ENCODE measurements around the gene MTHFSD. TPM values are rescaled to one million over a fixed set of nuclear protein-coding genes. Genes with fewer than 3 reads are reported as not detected.

The MTHFSD gene
- total and polyA plus RNA-seq, 10 of the 15 experiments (the other 5 are each of a cell fraction or from before 2014, with no cell fraction given): 2.2 to 24.5 (median 18.1) TPM

- ChIA-PET SMC1A (ENCODE audit: uncharacterized antibody, unreplicated experiment) (interaction anchor here (0.6 to 0.8 kb wide), 2 partner anchors 10 to 674 kb away, joined by 3 read pairs; no protein-coding TSS in a partner anchor), CTCF (interaction anchor here (1.2 to 1.5 kb wide), 2 partner anchors 11 to 508 kb away, joined by 3 read pairs; no protein-coding TSS in a partner anchor), POLR2A (no interaction called here), RAD21 (ENCODE audit: unreplicated experiment) (no interaction called here)
- TSS peak; percentile 78 for BruUV-seq (replicated peaks)
- WGBS (ENCODE audit: insufficient coverage, insufficient replicate concordance, low lambda C conversion rate, missing lambda C conversion rate): under 1% methylated on average over 10 of the region's 10 CpGs
- Histone ChIP-seq H3K27ac (ENCODE audit: control insufficient read depth, insufficient read depth) (peak overlapping the region; percentile 81), H3K4me2 (ENCODE audit: control insufficient read depth, insufficient read depth) (peak overlapping the region; percentile 70), H3K36me3 (ENCODE audit: control insufficient read depth in 2 of 2, insufficient read depth in 2 of 2, low read length in 1 of 2) (peaks cover 0 to 8% of the 10 kb centered on the region in 2 experiments; a peak in 2 of 4 replicates), H3K4me3 (peak overlapping the region; percentile 92), H4K20me1 (ENCODE audit: control insufficient read depth, insufficient read depth) (no peaks in the 10 kb centered on the region), H3K79me2 (ENCODE audit: control insufficient read depth, insufficient read depth, low read length) (peaks cover 10% of the 10 kb centered on the region), H3K9ac (ENCODE audit: control insufficient read depth, insufficient read depth, low read length) (peak overlapping the region; percentile 93), H2AFZ (ENCODE audit: control insufficient read depth, low read depth, low read length) (peak overlapping the region; percentile 68), H3K27me3 (replicated peaks in 1 of 2; ENCODE audit: control insufficient read depth in 2 of 2, insufficient read depth in 2 of 2, low read length in 1 of 2) (no peaks in the 10 kb centered on the region), H3K4me1 (ENCODE audit: control insufficient read depth, insufficient read depth, low read length) (no peaks in the 10 kb centered on the region; the same call in 1 of the 2 replicates), H3K9me3 (replicated peaks; ENCODE audit: control insufficient read depth, insufficient read depth, low read length) (no peaks in the 10 kb centered on the region; the same call in 2 of the 3 replicates)
- peak; percentile 9 for ATAC-seq
- FAIRE-seq: no peak
- no peak for DNase-seq (ENCODE audit: low read depth, low spot score)
- in situ Hi-C loops (cut with MboI) (loop anchor here (10.0 kb wide), 1 partner anchor 840 kb away; the partner anchor contains the start of gene MAP1LC3B), intact Hi-C loops (cut with micrococcal nuclease; ENCODE audit: unreplicated experiment) (no loop called here)
- TF ChIP-seq SKIL (IDR thresholded peaks at IDR 0.05; ENCODE audit: low read depth, poor library complexity, severe bottlenecking) (no peak), EGR1 (IDR thresholded peaks at IDR 0.05; ENCODE audit: borderline replicate concordance in 1 of 2, low read depth in 2 of 2, low read length in 2 of 2) (no peak), MXI1 (IDR thresholded peaks at IDR 0.05; ENCODE audit: low read depth, low read length) (peak; percentile 25; the same call in 1 of the 2 replicates)
These were observed 477 bp downstream of the MTHFSD start for GRCh38 chr16:86554599-86554916.

- WGBS (ENCODE audit: insufficient coverage, insufficient replicate concordance, low lambda C conversion rate, missing lambda C conversion rate): 96% methylated on average over 22 of the region's 22 CpGs
- intact Hi-C loops (cut with micrococcal nuclease; ENCODE audit: unreplicated experiment): no loop called here
- FAIRE-seq (no peak), ATAC-seq (no peak), DNase-seq (ENCODE audit: low read depth, low spot score) (no peak)
- ChIA-PET SMC1A (ENCODE audit: uncharacterized antibody, unreplicated experiment) (no interaction called here), POLR2A (no interaction called here), CTCF (interaction anchor here (1.2 kb wide), 1 partner anchor 9 kb away, joined by 3 read pairs; no protein-coding TSS in a partner anchor), RAD21 (ENCODE audit: unreplicated experiment) (no interaction called here)
- Histone ChIP-seq H4K20me1 (ENCODE audit: control insufficient read depth, insufficient read depth) (no peaks in the 10 kb centered on the region), H3K36me3 (ENCODE audit: control insufficient read depth in 2 of 2, insufficient read depth in 2 of 2, low read length in 1 of 2) (peaks cover 0 to 8% of the 10 kb centered on the region in 2 experiments; a peak in 2 of 4 replicates), H3K9me3 (replicated peaks; ENCODE audit: control insufficient read depth, insufficient read depth, low read length) (no peaks in the 10 kb centered on the region; the same call in 2 of the 3 replicates), H3K4me1 (ENCODE audit: control insufficient read depth, insufficient read depth, low read length) (no peaks in the 10 kb centered on the region; the same call in 1 of the 2 replicates), H3K79me2 (ENCODE audit: control insufficient read depth, insufficient read depth, low read length) (peaks cover 10% of the 10 kb centered on the region), H3K27ac (ENCODE audit: control insufficient read depth, insufficient read depth) (no peak overlapping the region), H3K27me3 (replicated peaks in 1 of 2; ENCODE audit: control insufficient read depth in 2 of 2, insufficient read depth in 2 of 2, low read length in 1 of 2) (no peaks in the 10 kb centered on the region), H3K9ac (ENCODE audit: control insufficient read depth, insufficient read depth, low read length) (no peak overlapping the region), H2AFZ (ENCODE audit: control insufficient read depth, low read depth, low read length) (no peak overlapping the region), H3K4me2 (ENCODE audit: control insufficient read depth, insufficient read depth) (no peak overlapping the region), H3K4me3 (no peak overlapping the region)
- in situ Hi-C loops (cut with MboI): loop anchor here (10.0 kb wide), 1 partner anchor 841 kb away; the partner anchor contains the start of gene MAP1LC3B
- BruUV-seq (replicated peaks): no TSS peak
- TF ChIP-seq ZBTB4 (CRISPR knock-in tag; IDR thresholded peaks at IDR 0.05) (no peak), EZH2 (IDR thresholded peaks at IDR 0.05; ENCODE audit: borderline replicate concordance, control insufficient read depth, low read depth, low read length) (no peak), LARP7 (IDR thresholded peaks at IDR 0.05) (no peak), STAT1 (conservative IDR thresholded peaks at IDR 0.05) (no peak), HCFC1 (IDR thresholded peaks at IDR 0.05; ENCODE audit: low read length) (no peak), BMI1 (IDR thresholded peaks at IDR 0.05; ENCODE audit: borderline replicate concordance) (no peak), SP1 (IDR thresholded peaks at IDR 0.05; ENCODE audit: low read depth, low read length) (no peak), PML (IDR thresholded peaks at IDR 0.05; ENCODE audit: low read length) (no peak), NRF1 (conservative IDR thresholded peaks at IDR 0.05; ENCODE audit: low read depth, low read length) (no peak), NFIC (IDR thresholded peaks at IDR 0.05; ENCODE audit: low read depth, low read length) (no peak)
These were observed 1.7 kb downstream of the MTHFSD start for GRCh38 chr16:86553356-86553755.

Data from GM12878 (cell line).